GM21423 (cell line): ENCODE results near the gene PSEN1.

ENCODE experiments used
- ATAC-seq: cut with Tn5 transposase; IDR thresholded peaks from one replicate; pipeline ENCODE4 v1.9.1; 2021; ENCODE audit warnings: mild to moderate bottlenecking, moderate library complexity; ENCODE audit not compliant: unreplicated experiment

Gene PSEN1

GRCh38 chr14:73251516-73252215 lies 115.4 kb downstream of the PSEN1 start:
- no peak for ATAC-seq

- no peak for ATAC-seq
These were observed 116.4 kb downstream of the PSEN1 start for GRCh38 chr14:73252491-73253322.

GRCh38 chr14:73253323-73253610 lies 117.0 kb downstream of the PSEN1 start:
- no peak for ATAC-seq

DNA sequence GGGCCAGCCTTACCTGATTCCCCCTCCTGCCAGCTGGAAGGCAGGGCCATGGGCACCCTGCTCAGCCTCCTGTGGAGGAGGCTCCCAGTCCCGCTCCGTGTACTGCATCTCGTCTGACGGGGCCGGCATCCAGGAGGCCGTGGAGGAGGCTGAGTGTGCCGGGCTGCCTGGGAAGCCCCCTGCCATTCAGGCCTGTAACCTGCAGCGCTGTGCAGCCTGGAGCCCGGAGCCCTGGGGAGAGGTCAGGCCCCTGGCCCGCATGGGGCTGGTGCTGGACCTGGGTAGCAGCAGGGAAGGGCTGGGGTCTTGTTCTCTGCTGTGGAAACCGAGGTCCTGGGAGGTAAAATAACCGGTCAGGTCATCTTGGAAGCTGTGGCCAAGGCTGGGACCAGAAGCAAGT lies 117.4 kb downstream of the PSEN1 start:
- ATAC-seq, result no peak

DNA sequence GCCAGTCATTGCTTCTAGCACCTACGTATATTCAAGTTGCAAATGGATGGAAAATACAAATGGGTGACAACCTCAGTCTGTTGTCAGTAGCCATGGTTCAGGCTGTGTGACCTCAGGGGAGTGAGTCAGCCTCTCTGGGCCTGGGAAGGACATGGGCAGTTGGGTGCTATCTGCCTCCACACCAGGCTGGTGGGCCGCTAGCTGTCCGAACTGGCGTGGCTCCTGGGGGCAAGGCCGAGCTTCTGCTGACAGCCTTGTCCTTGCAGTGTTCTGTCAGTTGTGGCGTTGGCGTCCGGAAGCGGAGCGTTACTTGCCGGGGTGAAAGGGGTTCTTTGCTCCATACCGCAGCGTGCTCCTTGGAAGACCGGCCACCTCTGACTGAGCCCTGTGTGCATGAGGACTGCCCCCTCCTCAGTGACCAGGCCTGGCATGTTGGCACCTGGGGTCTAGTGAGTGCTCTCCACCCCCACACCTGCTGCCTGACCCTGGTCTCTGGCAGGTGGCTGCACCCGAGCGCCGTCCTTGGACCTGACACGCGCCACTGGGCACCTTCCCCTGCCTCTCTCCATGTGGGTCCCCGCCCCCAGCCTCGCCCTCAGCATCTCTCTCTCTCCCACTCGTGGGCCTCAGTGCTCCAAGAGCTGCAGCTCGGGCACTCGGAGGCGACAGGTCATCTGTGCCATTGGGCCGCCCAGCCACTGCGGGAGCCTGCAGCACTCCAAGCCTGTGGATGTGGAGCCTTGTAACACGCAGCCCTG lies 118.1 kb downstream of the PSEN1 start:
- ATAC-seq, result no peak

DNA sequence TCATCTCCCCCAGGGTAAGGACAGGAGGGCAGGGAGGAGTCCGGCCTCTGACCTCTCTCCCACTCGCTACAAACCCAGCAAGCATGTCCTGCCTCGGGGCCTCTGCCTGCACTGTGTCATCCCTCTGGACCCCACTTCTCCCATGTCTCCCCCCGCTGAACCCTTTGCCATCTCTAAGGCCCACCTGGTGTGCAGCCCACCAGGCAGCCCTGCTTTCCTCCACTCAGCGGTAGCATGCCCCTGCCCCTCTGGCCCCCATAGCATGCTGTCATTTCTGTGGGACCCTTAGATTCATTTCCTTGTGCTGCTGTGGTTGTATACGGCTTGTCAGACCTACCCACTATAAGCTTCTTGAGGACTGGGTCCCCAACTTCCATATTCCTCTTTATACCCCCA lies 118.7 kb downstream of the PSEN1 start:
- ATAC-seq, result no peak

GRCh38 chr14:73255693-73256225 lies 119.5 kb downstream of the PSEN1 start:
- no peak for ATAC-seq

DNA sequence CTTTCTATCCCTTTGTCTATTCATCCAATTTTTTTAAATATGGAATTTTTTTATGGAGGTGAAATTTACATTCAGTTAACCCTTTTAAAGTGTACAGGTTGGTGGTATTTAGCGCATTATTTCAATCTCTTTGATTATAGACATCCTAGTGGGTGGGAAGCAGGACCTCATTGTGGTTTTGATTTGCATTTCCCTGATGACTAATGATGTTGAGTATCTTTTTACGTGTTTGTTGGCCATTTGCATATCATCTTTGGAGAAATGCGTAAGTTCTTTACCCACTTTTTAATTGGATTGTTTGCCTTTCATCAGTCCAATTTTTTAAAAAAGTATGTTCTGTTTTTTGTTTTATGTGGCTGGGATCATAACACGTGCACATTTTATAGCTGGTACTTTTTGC lies 121.8 kb downstream of the PSEN1 start:
- no peak for ATAC-seq

DNA sequence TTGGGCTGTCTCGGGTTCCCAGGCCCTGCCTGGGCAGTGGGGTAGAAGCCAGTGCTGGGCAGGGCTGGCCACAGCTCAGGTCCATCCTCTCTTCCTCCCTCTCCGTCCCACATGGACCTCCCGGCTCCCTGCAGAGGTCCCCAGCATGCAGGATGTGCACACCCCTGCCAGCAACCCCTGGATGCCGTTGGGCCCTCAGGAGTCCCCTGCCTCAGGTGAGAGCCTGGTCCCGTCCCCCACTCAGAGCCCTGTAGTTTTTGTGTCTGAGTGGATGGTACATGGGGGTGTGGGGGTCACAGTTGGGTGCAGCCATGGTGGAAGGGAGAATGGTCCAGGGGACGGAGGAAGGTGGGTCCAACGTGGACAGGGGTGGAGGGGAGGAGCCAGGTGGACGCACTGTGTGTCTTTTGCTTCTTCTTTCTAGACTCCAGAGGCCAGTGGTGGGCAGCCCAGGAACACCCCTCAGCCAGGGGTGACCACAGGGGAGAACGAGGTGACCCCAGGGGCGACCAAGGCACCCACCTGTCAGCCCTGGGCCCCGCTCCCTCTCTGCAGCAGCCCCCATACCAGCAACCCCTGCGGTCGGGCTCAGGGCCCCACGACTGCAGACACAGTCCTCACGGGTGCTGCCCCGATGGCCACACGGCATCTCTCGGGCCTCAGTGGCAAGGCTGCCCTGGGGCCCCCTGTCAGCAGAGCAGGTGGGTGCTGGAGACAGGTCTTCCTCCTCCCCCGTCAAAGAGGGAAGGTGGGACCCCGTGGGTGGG lies 122.7 kb downstream of the PSEN1 start:
- no peak for ATAC-seq

GRCh38 chr14:73259837-73260236 lies 123.5 kb downstream of the PSEN1 start:
- ATAC-seq, result no peak

DNA sequence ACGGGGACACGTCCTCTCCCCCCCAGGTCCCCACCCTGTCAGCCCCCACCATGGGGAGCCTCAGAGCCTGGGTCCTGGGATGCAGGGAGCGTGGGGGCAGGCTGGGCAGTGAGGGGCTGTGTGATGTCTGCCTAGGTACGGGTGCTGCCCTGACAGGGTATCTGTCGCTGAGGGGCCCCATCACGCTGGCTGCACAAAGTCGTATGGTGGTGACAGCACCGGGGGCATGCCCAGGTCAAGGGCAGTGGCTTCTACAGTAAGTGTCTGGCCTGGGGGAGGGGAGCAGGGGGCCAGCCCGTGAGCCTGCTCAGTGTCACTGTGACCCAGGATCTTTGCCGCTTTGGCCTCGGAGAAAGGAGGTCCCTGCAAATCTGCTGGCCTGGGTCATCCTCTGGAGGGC lies 124.3 kb downstream of the PSEN1 start:
- ATAC-seq, result no peak

GRCh38 chr14:73261075-73261474 lies 124.8 kb downstream of the PSEN1 start:
- no peak for ATAC-seq

DNA sequence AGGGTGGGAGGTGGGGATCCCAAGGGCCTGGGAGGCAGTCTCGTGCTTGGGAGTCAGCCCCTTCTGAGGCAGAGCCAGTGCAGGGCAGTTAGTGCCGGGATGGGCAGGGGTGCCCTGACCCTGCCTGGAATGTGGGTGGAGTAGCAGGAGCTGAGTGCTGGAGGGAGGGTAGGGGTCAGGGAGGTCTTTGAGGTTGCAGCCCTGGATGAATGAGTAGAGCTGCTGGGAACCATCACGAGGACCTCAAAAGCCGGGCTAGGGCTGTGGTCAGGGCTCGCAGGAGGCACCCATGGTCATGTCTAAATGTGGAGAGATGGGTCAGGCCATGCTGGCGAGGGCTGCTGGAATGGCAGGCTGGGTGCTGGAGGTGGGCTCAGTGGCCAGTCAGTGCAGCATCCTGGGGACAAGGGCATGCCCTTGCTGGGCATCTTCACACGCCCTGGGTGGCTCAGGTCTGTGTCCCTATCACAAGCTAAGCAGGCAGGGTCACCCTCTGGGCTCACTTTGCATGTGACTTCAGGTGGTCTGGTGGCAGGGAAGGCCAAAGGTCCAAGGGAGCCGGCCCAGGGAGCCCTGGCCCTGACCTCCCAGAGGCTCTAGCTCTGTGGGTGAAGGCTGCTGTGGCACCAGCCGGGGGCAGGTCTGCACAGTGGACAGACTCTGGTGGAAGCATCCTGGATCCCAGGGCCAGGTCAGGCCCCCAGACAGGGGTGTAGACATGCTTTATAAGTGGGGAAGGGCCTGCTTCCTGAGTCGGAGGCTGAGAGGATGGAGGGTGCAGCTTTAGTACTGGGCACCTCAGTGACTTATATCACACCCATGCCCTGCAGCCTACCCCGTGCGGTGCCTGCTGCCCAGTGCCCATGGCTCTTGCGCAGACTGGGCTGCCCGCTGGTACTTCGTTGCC lies 125.5 kb downstream of the PSEN1 start:
- ATAC-seq, result no peak

- ATAC-seq, result no peak
These were observed 126.3 kb downstream of the PSEN1 start for GRCh38 chr14:73262427-73263183.

DNA sequence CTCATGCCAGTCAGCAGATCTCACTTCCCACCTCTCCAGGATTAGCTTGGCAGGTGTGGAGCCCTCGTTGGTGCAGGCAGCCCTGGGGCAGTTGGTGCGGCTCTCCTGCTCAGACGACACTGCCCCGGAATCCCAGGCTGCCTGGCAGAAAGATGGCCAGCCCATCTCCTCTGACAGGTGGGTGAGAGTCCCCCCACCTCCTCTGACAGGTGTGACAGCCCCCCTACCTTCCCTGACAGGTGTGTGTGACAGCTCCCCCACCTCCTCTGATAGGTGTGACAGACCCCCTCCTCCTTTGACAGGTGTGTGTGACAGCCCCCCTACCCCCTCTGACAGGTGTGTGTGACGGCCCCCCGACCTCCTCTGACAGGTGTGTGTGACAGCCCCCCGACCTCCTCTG lies 127.3 kb downstream of the PSEN1 start:
- no peak for ATAC-seq

- no peak for ATAC-seq
These were observed 128.0 kb downstream of the PSEN1 start for GRCh38 chr14:73264080-73264884.

DNA sequence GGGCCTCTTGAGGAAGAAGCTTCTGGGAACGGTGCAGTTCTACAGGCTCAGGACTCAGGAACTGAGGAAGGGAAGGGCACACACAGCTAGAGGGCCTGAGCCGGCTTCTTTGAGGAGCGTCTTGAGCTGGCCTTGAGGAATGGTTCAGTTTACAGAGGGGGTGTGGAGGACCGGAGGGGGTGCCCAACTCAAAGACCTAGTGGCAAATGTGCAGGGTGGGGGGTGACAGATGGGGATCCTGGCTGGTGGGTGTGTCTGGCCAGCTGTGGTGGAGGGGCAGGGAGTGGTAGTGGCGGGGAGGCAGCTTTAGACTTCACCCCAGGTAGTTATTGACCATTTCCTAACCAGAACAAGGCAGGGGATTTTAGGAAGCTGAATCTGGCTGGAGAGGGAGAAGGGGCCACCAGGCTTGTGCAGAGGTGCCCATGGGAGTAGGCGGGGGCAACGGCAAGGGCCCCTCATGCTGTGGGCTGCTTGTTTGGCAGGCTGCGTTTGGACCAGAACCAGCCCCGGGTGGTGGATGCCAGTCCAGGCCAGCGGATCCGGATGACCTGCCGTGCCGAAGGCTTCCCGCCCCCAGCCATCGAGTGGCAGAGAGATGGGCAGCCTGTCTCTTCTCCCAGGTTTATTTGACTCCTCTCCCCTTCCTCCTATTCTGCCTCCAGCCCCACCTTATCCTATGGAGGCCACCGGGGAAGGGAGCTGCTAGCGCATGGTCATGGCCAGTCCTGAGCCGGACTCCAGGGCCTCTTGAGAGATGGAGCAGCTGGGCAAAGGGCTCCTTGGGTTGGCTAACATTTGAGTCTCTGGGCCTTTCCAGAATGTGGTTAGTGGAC lies 128.8 kb downstream of the PSEN1 start:
- no peak for ATAC-seq

- no peak for ATAC-seq
These were observed 129.4 kb downstream of the PSEN1 start for GRCh38 chr14:73265721-73266046.
